HUDEP-2 (cell line): ENCODE measurements around the gene G3BP1.
A peak's percentile ranks its signal among the peaks of the same experiment; 100 is the strongest.
"Not testable (repeated sequence)": the region's sequence is repeated elsewhere in the genome, so short reads cannot be mapped to it uniquely, and the experiment has no call there.

Source experiments
- DNase-seq, 76 experiments: peaks; one replicate each; lab custom pipeline; 2025; ENCODE audit not compliant: unreplicated experiment in 76 of 76; lab: John Stamatoyannopoulos, UW

The G3BP1 gene

DNA sequence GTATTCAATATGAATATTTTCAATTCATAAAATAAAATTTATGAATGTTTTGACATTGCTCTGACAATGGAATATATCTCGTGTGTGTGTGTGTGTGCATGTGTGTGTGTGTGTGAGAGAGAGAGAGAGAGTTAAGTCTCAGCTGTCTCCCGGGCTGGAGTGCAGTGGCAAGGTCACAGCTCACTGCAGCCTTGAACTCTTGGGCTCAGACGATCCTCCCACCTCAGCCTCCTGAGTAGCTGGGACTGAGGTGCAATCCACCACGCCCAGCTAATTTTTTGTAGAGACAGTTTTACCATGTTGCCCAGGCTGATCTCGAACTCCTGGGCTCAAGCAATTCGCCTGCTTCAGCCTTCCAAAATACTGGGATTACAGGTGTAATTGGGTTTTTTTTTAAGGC lies 16.1 kb downstream of the G3BP1 start:
- no peak for DNase-seq

DNA sequence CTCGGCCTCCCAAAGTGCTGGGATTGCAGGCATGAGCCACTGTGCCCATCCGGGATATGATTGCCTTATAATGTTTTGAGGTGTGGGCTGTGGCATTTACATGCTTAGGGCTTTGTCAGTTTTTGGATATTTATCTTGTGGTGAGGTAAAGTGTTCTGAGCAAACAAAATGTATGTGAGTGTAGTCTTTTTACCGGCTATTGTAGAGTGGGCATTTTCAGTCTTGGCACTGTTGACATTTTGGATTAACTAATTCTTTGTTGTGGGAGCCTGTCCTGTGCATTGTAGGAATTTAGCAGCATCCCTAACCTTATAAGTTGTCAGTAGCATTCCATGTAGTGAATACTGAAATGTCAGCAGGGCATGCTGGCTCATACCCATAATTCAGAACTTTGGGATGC lies 21.6 kb downstream of the G3BP1 start:
- no peak for DNase-seq

DNA sequence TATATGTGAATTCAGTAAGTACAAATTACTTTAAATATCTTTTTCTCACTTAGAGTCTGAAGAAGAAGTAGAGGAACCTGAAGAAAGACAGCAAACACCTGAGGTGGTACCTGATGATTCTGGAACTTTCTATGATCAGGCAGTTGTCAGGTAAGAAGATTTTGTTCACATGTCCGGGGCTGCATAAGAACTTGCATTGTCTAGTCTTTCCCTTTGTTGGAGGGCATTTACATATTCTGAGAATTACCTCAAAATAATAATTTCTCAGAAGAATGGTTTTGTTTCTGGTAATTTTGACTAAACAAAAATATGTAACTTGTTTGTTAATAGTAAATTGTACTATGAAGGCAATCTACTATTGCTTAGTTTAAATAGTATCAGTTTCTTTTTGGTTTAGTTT lies 23.7 kb downstream of the G3BP1 start:
- no peak for DNase-seq

DNA sequence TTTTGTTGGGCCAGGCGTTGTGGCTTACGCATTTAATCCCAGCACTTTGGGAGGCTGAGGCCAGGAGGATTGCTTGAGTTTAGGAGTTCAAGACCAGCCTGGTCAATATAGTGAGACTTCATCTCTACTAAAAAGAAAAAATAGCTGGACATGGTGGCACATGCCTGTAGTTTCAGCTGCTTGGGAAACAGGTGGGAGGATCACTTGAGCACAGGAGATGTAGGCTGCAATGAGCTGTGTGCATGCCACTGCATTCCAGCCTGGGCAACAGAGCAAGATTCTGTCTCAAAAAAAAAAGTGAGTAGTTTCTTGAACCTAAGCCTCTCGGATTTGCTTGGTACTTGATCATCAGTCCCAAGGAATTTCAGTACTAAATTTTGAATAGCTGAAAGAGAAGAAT lies 26.9 kb downstream of the G3BP1 start:
- DNase-seq, result no peak

DNA sequence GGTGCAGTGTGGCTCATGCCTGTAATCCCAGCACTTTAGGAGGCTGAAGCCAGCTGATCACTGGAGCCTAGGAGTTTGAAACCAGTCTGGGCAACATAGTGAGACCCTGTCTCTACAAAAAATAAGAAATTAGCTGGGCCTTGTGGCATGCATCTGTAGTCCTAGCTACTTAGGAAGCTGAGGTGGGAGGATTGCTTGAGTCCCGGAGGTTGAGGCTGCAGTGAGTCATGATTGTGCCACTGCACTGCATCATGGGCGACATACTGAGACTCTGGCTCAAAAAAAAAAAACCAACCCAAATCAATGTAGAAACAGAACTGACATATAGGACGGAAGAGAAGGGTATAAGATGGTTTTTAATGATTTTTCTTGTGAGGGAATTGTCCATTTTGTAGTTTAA lies 27.7 kb downstream of the G3BP1 start:
- no peak for DNase-seq

DNA sequence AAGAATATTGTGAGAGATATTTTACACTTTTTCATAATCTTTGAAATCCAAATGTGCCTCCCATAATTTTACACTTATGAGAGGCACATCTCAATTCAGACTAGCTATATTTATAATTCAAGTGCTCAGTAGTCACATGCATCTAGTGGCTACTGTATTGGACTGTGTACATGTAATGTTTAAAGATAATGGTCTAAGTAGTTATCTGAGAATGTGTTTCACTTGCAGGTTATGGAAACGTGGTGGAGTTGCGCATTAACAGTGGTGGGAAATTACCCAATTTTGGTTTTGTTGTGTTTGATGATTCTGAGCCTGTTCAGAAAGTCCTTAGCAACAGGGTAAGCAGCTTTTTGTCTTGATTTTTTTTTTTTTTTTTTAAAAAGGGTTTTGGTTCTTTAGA lies 28.8 kb downstream of the G3BP1 start:
- no peak for DNase-seq

DNA sequence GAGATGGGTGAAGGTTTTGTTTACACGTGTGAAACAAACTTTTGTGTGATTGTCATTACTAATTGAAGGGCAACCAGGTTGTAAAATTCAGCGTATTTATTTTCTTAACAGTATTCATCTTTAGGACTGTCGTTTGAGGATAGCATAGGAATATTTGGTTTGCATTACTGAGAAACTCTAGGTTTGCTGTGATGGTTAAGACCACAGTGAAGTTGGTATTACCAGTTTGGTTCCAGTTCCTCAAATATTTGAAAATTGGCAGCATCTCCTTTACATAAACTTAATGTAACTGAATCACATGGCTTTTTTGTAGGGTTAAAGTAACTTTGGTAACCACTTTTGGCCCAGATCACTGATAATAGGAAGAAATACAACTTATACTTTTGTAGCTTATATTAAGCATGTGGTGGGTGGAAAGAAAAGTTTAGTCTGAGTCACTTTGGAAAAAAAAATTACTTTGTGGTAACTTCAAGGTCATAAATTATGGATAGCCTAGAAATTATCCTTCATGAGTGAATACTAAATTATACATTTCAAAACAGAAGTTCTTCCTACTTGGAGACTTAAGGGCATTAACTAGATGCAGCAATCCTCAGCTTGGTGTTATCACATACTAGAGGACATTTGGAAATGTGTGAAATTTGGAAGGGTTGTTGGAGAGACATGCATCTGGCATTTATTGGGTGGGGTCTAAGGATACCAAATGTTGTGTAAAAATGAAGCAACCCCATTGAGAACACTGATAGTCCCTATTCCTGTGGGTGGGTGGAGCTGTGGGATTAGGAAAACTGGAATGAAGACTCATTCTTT lies 33.9 kb downstream of the G3BP1 start:
- no peak for DNase-seq

DNA sequence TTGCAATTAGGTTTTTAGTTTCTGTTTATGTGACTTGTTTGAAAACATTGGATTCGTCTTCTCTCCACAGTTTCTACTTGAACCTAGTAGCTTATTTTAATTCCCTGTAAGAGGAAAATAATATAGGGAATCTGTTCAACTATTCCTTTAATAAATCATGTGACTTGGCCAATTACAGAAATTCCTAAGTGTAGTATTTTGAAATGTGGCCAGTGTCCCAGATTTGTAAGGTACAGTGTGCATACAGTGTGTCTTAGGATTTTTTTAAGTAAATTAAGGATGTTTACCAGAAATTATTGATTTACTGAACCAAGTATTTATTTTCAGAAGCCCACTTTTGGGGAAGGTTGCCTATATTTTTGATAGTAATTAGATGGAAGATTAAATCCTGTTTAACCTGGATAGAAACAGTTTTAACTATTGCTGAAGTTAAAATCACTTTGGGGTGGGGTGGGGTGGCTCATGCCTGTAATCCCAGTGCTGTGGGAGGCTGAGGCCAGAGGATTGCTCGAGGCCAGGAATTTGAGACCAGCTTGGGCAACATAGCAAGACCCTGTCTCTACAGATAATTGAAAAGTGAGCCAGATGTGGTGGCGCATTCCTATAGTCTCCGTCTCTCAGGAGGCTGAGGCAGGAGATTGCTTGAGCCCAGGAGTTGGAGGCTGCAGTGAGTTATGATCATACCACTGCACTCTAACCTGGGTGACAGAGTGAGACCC lies 36.9 kb downstream of the G3BP1 start:
- DNase-seq, result no peak

DNA sequence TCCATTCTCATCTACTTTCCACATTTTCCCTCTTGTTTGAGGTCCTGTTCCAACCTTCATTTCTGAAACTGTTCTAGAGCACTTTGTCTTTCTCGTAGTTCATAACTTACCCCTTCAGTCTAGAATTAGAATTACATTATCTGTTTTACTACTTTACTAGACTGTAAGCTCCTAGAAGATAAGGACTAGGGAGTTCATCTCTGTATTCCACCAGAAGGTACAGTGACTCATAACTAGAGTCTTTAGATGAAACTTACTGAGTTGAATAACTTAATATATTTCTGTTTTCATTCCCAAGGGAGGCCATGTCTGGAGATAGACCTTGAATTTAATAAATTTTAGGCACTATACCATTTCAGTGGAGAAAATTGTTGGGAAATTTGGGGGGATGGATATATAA lies 38.7 kb downstream of the G3BP1 start:
- no peak for DNase-seq

DNA sequence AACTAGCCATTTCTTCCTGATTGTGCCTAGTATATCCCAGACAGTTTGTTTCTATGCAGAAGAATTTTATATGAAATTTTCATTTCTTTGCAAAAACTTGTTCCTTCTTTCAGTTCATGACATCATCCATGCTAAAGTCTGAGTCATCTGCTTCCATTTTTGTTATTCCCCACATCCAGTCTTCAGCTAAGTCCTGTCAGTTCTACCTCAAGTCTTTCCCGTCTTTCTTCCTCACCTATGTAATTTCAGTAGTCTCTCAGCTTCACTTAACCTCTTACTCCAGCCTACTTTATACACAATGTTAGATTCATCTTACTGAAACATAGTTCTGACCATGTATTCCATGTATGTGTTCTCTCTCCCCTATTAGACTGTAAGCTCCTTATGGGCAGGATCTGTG lies 39.1 kb downstream of the G3BP1 start:
- no peak for DNase-seq

DNA sequence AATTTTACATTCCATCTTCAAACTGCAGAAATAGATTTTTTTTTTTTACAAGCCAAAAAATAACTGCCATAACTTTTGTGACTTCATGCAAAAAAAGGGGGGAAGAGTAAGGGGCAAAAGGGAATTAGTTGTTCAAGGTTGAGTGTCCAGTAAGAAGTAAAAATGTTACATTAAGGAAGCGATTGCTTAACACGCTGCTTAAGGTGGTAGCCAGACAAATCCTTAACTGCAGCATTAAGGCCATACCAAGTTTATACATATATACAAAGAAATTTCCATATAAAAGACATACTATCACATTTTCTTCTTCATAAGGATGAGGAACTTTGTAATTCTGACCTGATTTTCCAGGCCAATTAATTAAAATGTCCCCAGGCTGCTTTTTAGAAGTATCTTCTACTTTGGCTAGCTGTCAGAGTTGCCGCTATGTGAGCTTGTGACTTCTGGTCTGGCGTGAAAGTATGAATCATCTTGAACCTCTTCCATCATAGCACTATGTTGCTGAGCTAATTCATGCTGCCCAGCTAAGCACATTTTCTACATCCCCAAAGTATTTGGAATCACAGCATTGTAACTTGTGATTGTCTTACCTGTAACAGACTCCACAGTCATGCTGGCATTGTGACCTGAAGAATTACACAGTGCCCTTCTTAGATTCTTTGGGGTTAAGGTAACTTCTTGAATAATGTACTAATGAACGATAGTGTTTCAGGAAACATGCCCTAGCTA lies 40.0 kb downstream of the G3BP1 start:
- DNase-seq, result no peak

DNA sequence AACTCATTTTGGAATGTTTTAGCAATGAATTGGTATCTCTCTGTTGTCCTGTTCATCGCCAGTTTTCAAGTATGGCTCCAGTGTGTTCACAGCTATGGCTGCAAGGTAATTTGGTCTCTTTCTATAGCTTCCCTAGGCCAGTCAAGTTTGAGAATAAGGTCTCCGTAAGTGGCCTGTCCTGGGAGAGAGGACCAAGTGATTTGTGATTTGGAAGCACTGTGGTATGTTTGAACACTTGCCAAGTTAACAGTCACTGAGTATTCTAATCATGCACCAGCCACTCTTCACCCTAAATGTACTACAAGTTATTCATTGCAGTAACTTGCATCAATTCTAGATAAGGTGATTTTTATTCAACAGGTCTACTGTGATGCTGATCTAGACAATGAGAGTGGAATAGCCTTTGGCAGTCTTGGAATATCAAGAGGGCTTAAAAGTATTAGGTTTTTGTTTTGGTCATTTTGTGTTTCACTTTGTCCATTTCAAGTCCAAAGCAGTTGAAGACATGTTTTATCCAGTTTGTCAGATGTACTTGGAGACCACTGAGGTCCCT lies 41.1 kb downstream of the G3BP1 start:
- DNase-seq, result no peak

DNA sequence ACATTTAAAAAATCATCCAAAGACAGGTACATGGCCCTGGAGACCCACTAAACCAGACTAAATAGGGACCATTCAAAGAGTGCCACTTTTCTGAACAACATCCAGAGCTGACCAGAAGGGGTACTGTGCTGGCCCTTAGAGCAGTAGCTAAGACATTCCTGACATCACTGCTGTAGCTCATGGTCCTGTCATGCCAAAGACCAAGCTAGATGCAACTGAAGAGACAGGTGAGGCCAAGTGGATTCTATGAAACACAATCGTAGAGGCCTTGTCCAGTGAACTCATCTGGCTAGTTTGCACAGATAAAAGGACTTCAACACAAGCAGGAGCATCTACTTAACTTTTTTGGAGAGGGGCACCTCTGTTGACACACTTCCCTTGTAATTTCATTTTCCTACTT lies 43.3 kb downstream of the G3BP1 start:
- no peak for DNase-seq

DNA sequence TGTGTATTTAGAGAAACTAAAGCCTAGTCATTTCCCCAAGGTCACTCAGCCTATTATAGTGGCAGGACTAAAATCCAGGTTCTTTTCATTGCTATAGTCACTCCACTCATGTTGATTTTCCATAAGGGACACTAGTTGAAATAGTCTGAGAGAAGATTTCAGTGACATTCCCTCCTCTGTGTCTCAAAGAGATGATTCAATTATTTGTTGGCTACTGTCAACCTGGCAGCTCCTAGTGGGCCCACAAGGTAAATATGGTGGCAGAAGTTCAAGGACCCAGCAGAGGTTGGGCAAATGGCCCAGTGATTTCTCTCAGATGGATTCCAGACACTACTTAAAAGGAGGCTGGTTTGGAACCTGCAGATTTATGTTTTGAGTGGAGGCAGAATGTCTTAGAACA lies 48.1 kb downstream of the G3BP1 start:
- DNase-seq, result no peak

DNA sequence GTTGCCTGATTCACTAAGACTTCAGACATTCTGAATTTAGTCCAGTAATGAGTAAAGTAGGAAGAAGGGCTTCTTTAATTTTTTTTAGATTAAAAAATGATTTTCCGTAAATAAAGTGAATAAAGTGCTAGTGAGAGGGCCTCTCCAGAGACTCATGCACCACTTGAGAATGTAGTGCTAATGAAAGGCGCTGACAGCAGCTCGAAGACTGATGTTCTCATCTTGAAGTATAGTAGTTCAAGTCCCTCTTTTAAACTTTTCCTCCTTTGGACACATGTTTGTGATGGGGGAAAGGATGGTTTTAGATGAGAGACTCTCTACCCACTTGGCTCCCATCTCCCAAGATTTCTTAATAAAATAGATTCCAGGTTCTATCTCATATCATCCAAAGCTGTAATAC lies 48.5 kb downstream of the G3BP1 start:
- no peak for DNase-seq

DNA sequence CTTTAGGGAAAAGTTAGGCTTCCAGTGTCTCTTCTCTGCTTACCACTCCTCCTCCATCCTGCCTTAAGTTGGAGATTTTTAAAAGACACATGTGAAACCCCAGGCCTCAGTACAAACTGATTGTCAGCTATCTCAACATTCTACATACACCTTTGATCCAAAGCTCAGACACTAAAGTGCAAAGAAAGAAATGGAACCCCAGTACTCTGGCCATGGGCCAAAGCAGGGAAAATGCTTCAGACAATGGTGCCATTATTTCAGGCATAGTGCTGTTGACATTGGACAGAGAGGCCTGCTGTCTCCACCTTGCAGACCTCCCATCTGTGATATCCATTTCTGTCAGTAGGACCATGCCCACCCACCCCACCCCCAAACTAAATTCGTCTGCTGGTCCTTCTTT lies 49.1 kb downstream of the G3BP1 start:
- DNase-seq, result no peak

DNA sequence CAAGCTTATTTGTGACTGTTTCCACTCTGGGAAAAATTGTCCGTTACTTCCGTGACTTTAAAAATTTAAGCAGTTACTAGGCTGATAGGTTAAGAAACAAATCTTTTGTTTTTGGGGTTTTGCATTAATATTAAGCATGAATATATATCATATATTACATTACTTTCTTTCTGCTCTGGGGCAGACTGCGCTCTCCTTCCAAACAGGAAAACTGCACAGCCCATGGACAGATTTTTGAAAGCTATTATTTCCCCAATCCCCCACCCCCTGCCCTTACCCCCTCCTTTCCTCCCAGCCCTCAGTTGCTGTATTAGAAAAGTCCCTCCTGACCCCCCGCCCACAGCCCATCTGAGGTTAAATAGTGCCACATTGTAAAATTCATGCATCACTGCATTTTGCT lies 50.4 kb downstream of the G3BP1 start:
- no peak for DNase-seq

DNA sequence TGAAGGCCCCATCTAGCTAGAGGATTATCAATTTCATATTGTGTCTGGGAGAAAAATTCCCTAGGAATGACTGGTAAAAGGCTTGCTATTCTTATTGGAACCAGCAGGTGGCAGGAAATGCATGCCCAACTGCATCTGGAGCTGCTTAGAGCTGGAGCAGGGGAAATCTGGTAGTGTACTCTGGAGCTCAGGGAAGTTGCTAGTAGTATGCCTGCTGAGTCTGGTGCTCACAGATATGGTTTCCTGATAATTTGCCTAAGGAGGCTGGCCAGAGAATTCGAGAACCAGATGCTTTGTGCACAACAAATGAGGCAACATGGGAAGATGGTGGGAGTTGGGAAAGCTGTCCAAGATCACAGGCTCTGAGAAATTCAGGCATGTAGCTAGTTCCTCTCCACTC lies 53.7 kb downstream of the G3BP1 start:
- DNase-seq, result peak in 25 of 76 experiments; percentile 1 to 43 (median 18)

DNA sequence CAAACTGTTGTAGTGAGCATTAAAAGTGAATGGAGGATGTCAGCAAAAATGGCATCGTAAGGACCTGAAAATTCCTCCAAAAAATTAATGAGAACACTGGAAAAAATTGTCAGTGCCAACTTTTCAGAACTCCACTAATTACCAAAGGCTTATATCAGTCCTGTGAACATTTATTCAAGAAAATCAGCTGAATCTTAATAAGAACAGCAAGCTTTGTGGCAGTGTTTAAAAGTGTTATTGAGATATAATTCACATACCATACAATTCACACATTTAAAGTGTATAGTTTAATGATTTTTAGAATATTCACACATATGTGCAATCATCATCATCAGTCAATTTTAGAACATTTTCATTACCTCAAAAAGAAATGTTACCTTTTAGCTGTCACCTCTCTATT lies 57.6 kb downstream of the G3BP1 start:
- DNase-seq, result no peak

DNA sequence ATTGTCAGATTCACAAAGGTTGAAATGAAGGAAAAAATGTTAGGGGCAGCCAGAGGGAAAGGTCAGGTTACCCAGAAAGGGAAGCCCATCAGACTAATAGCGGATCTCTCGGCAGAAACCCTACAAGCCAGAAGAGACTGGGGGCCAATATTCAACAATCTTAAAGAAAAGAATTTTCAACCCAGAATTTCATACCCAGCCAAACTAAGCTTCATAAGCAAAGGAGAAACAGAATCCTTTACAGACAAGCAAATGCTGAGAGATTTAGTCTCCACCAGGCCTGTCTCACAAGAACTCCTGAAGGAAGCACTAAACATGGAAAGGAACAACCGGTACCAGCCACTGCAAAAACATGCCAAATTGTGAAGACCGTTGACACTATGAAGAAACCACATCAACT lies 61.1 kb downstream of the G3BP1 start:
- DNase-seq, result not testable (repeated sequence)

DNA sequence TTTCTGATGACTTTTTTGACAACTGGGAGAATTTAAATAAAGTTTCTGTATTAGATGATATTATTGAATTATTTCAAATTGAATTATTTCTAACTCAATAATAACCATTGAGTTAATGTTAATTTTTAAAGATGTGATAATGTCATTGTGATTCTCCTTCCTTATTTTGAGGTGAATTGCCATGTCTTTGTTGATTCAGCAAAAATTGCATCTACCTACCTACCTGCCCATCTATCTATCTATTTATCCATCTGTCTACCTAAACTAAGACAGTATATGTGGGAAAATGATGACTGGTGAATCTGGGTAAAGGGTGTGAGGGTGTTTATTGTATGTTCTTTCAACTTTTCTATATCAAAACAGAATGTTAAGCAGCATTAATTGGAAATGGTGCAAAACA lies 75.0 kb downstream of the G3BP1 start:
- no peak for DNase-seq
